ENCODE results near the gene RPRD1B. TPM values are rescaled to one million over a fixed set of nuclear protein-coding genes. Genes with fewer than 3 reads are reported as not detected.

RPRD1B gene
- polyA plus RNA-seq, 1 experiment = 23.7 TPM

DNA sequence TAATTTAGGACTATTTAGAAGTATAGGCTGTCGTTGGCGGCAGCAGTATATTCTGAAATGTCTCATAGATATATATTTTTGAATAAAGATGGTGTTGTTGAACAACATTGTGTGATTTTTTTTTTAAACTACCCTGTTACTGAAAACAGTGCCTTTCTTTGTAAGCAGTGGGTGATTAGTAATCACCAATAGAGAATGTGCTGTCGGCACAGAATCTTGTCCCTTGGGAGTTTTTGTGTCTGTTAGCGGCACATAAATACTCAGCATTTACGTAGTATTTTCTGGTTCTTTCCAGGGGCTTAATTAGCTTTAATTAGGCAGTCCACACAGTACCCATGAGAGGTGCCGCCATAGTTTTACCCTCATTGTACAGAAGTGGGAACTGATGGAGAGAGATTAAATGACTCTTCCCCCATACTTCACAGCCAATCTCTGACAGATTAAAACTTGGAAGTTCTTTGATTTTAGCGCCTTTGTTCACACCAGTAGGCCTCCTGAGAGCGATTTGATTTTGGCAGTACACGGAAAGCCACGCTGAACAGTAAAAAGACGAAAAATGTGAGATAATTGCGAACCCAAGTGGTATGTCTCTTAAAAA is 58.8 kb downstream of the RPRD1B start:
- ChIA-PET POLR2A (no interaction called here), CTCF (interaction anchor here (0.9 to 1.4 kb wide), 2 partner anchors 18 to 19 kb away, joined by 3 read pairs; no protein-coding TSS in a partner anchor)
- no peak overlapping the region for H3K27ac ChIP-seq (ENCODE audit: low read depth, low read length)
- no peaks in the 10 kb centered on the region; the same call in 1 of the 2 replicates for H3K9me3 ChIP-seq (ENCODE audit: control insufficient read depth, insufficient read depth, low read length)
- DNase-seq (ENCODE audit: low read depth, low spot score) = no peak
- no peaks in the 10 kb centered on the region for H3K27me3 ChIP-seq (ENCODE audit: control insufficient read depth, insufficient read depth, low read length)
- TF ChIP-seq, protein P1, sequence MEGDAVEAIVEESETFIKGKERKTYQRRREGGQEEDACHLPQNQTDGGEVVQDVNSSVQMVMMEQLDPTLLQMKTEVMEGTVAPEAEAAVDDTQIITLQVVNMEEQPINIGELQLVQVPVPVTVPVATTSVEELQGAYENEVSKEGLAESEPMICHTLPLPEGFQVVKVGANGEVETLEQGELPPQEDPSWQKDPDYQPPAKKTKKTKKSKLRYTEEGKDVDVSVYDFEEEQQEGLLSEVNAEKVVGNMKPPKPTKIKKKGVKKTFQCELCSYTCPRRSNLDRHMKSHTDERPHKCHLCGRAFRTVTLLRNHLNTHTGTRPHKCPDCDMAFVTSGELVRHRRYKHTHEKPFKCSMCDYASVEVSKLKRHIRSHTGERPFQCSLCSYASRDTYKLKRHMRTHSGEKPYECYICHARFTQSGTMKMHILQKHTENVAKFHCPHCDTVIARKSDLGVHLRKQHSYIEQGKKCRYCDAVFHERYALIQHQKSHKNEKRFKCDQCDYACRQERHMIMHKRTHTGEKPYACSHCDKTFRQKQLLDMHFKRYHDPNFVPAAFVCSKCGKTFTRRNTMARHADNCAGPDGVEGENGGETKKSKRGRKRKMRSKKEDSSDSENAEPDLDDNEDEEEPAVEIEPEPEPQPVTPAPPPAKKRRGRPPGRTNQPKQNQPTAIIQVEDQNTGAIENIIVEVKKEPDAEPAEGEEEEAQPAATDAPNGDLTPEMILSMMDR (IDR thresholded peaks at IDR 0.05; ENCODE audit: low read depth, low read length) = no peak
- no peak overlapping the region for H3K4me3 ChIP-seq (ENCODE audit: low read depth, low read length)

DNA sequence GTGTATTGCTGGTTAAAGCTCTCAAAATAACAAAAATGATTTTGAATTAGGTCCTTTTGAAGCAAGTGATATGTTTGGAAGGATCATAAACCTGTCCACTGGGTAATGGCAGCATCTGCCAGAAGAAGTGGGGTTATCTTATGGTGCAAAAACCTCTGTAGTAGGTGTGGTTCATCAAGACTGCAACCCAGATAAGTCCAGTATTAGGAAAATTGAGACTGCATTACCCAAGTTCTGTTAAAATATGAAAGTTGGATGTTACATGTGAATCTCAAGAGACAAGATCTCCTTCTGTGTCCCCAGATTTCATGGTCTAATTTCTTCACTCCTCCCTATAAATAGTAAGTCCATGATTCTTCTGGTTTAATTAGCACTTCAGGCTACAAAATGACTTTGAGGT is 59.4 kb downstream of the RPRD1B start:
- Histone ChIP-seq H3K4me3 (ENCODE audit: low read depth, low read length) (no peak overlapping the region), H3K27ac (ENCODE audit: low read depth, low read length) (no peak overlapping the region), H3K27me3 (ENCODE audit: control insufficient read depth, insufficient read depth, low read length) (no peaks in the 10 kb centered on the region), H3K9me3 (ENCODE audit: control insufficient read depth, insufficient read depth, low read length) (no peaks in the 10 kb centered on the region; the same call in 1 of the 2 replicates)
- ChIA-PET CTCF (interaction anchor here (0.6 to 1.4 kb wide), 2 partner anchors 14 to 17 kb away, joined by 3 read pairs; no protein-coding TSS in a partner anchor), POLR2A (no interaction called here)
- DNase-seq (ENCODE audit: low read depth, low spot score) = no peak
- TF ChIP-seq, protein P1 (IDR thresholded peaks at IDR 0.05; ENCODE audit: low read depth, low read length) = no peak

DNA sequence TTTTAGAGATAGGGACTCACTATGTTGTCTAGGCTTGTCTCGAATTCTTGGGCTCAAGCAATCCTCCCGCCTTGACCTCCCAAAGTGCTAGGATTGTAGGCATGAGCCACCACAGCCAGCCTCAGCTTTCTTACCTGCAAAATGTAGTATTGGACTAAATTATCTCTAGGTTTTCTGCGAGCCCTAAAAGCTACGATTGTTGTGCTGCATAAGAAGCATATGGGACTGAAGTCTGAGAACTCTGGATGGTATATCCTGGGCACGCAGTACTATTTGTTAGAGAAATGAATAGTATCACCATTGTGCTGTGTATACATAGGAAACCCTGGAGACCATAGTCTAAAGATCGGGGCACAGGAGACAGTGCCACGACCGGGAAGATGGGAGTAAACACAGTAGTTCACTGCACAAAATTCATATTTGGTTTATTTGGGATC is 60.1 kb downstream of the RPRD1B start:
- ChIA-PET CTCF (interaction anchor here (0.6 to 1.0 kb wide), 4 partner anchors 20 to 127 kb away, joined by 3 read pairs; partner anchors contain the start of gene TGM2), POLR2A (interaction anchor here (0.7 to 1.2 kb wide), 4 partner anchors 9 to 52 kb away, joined by 3 to 7 read pairs (median 4); no protein-coding TSS in a partner anchor)
- H3K9me3 ChIP-seq (ENCODE audit: control insufficient read depth, insufficient read depth, low read length) = no peaks in the 10 kb centered on the region; the same call in 1 of the 2 replicates
- H3K27ac ChIP-seq (ENCODE audit: low read depth, low read length) = no peak overlapping the region
- TF ChIP-seq, protein P1 (IDR thresholded peaks at IDR 0.05; ENCODE audit: low read depth, low read length) = no peak
- DNase-seq (ENCODE audit: low read depth, low spot score) = no peak
- no peak overlapping the region for H3K4me3 ChIP-seq (ENCODE audit: low read depth, low read length)
- no peaks in the 10 kb centered on the region for H3K27me3 ChIP-seq (ENCODE audit: control insufficient read depth, insufficient read depth, low read length)

DNA sequence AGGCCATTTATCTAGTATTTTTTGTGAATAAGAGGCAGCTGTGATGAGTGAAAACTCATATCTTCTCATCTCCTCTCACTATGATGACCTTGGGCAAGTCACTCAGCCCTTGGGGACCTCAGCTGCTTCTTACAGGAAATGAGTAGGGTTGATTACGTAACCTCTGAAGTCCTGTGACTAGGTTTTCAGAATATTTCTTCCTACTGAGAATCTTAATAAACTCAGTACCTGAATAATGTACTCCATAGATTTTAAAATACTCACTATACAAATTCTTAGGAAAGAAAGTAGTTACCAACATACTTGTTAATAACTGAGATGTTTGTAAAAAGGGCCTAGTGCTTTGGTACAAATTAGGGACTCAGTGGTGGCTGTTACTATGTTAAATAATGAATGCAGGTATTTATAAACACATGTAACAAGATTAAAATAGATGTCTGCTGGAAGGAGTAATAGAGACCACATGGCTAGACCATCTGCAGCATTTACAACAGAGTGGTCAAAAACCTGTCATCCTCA is 60.9 kb downstream of the RPRD1B start:
- ChIA-PET POLR2A (interaction anchor here (0.9 to 1.2 kb wide), 3 partner anchors 10 to 51 kb away, joined by 3 to 6 read pairs (median 3); no protein-coding TSS in a partner anchor), CTCF (interaction anchor here (0.6 to 0.8 kb wide), 2 partner anchors 13 to 21 kb away, joined by 3 read pairs; no protein-coding TSS in a partner anchor)
- H3K27ac ChIP-seq (ENCODE audit: low read depth, low read length) = peak overlapping the region; percentile 73
- no peaks in the 10 kb centered on the region; the same call in 1 of the 2 replicates for H3K9me3 ChIP-seq (ENCODE audit: control insufficient read depth, insufficient read depth, low read length)
- H3K4me3 ChIP-seq (ENCODE audit: low read depth, low read length) = no peak overlapping the region
- TF ChIP-seq, protein P1 (IDR thresholded peaks at IDR 0.05; ENCODE audit: low read depth, low read length) = no peak
- no peaks in the 10 kb centered on the region for H3K27me3 ChIP-seq (ENCODE audit: control insufficient read depth, insufficient read depth, low read length)
- DNase-seq (ENCODE audit: low read depth, low spot score) = no peak
